HG03196 (cell line): ENCODE results near the gene PTTG1.

ENCODE experiments used
- ATAC-seq: cut with Tn5 transposase; IDR thresholded peaks from one replicate; pipeline ENCODE4 v1.9.1; 2021; ENCODE audit not compliant: unreplicated experiment

Gene PTTG1

DNA sequence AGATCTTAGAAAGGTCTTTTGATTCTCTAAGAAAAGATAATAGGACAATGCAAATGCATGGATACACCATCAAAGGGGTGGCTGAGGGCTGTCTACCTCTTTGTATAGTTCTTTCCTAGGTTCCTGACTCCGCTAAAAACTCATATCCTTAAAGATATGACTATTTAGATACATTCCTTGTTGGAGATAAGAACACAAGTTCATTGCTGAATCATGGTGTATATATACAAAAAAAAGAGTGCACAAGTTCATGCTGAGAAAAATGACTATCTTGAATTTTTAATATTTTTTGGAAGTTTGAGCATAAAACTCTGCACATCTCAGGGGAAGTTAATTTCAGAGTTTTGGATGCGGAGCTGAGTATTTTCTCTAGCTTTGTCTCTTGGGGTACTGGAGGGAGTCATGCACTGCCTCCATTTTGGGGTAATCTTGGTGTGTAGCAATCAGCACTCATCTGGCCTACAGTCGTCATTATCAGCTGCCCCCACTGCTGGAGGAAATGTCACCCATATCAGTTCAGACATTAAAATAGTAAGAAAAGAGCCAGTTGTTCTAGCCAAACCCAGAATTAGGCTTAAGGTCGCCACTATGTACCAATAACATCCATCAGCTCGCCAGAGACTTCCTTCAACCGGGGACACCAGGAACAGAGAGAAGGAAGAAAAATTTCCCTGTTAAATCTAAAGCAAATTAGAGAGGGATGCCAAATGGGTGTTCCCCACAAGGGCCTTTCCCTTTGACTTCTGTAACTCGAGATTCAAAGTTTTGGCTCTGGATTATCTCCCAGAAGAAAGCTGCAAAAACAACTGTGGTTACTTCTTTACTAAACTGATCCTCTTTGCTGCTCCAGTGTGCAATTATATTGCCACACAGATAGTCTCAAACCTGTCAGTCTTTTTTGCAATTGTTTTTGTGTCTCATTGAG is 49.0 kb downstream of the PTTG1 start:
- no peak for ATAC-seq

DNA sequence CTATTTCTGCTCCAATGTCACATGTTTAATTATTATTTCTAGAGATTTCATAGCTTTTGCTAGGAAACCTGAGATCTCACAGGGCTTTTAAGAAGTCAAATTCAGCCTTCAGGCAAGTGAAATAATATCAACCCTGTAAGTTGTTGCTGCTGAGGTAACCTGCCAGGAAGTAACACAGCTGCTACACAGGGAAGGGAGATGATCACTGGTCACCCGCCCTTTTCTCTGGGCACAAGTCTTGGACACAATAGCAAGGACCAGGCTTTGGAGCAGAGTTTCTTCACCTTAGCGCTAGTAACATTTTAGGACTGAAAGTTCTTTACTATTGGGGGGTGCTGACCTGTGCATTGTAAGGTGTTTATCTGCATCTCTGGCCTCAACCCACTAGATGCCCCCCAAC is 50.1 kb downstream of the PTTG1 start:
- ATAC-seq, result no peak

DNA sequence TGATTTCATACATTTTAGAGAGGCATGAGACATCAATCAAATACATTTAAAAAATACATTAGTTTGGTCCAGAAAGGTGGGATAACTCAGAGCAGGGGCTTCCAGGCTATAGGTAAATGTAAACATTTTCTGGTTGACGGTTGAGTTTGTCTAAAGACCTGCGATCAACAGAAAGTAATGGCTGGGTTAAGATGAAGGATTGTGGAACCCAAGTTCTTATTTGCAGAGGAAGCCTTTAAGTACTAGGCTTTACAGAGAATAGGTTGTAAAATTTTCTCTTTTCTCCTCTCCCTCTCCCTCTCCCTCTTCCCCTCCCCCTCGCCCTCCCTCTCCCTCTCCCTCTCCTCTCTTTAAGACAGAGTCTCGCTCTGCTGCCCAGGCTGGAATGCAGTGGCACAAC is 50.8 kb downstream of the PTTG1 start:
- ATAC-seq, result no peak

DNA sequence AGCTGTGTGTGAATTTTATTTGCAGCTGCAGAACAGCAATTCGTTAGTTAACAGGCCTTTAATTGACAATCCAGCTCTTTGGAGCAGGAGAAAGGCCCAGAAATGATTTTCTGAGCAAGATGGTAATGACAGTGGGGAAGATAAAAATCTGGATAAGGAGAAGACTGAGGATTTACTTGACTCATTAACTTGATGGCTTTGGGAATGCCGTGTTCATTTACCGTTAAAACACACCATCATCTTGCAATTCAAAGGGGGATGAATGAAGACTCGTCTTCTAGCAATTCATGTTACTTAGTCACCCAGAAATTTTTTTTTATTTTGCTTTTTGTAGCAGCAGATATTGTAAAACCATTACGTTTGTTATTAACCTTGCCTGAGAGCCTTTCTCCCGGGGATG is 52.0 kb downstream of the PTTG1 start:
- ATAC-seq, result no peak

DNA sequence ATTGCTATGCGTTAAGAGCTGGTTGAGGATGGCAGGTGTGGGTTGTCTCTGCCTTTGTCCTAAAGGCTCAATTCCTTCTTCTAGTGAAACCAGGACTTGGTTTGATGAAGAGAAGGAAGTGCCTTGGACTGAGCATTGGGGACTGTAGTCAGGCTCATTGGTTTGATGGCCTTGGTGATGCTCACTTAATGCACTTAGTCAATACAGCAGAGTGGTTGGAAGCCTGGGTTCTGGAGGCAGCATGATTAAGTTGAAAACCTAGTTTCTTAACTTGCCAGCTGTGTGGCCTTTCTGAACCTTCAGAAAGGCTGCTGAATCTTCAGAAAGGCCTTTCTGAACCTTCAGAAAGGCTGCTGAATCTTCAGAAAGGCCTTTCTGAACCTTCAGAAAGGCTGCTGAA is 52.4 kb downstream of the PTTG1 start:
- ATAC-seq, result no peak

DNA sequence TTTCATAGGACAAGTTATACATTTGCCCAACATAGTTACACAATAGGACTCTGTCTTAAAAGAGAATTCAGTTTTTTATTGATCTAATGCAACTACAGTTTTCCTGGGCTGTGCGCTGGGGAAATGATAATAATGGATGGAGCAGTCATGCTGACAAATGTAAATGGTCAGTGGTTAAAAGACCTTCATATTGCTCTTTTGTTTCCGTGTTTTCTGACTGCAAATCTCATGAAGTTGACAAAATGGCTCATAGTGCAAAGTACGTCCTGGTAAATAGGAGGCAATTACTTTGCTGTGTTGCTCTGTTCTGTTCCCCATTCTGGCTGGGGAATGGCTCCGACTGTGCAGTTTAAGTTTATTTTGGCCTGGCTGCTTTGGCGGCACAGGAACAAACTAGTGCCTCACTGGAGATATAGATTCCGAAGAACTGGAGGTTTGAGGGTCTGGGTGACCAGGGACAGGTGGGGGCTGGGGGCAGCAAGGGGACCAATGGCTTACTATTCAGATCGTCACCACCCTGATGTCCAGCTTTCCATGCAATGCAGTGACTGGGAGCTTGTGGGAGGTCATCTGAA is 54.3 kb downstream of the PTTG1 start:
- ATAC-seq, result no peak

DNA sequence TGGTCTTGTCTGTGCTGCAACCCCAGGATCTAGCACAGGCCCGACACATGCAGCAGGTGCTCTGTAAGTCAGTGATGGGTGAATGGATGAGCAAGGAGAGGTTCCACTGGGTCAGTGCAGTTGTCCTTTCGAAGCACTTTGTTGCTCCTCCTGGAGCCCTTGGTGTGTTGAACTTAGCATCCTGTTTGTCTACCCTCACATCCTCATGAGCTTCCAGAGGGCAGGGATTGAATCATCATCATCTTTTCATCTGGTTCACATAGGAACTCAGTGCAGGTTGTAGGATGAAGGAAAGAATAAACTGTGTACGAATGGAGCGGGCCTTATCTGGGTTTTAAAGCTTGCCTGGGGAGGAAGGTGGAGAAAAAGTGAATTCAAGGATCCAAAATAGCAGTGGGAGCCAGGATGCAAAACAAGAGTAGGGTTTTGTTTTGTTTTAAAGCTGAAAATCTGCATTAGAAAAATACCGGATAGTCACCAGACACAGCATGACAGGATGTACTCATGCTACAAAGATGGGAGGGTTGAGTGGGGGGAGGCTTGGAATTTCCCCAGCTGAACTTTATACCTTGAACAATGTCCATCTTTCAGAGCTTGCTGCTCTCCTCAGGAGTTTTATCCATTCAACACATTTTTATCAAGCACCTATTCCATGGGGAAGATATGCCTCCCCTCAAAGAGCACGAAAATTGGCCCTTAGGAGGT is 55.8 kb downstream of the PTTG1 start:
- ATAC-seq, result no peak

DNA sequence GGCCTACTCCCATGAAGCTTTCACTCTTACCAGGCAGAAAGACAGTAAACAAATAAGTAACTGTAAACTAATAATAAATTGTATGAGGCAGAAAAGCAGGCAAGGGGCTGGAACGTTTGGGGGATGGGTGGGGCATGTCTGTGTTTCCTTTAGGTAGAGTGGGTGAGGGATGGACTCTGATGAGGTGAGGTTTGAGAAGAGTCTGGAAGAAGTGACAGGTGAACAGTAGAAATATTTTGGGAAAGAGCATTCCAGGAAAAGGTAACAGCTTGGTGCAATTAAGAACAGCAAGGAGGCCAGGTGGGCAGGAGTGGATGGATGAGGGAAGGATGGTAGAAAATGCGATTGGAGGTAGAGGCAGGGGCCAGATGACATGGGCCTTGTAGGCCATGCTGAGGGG is 56.5 kb downstream of the PTTG1 start:
- no peak for ATAC-seq
